H1 (cell line): ENCODE data around the gene CHD6. TPM values are rescaled to one million over a fixed set of nuclear protein-coding genes. Genes with fewer than 3 reads are reported as not detected.
A peak's percentile ranks its signal among the peaks of the same experiment; 100 is the strongest.

Experiments used
- BACH1 ChIP-seq: IDR thresholded peaks from 2 replicates; pipeline ENCODE4 v1.6.1; 2012; ENCODE audit warnings: low read length, improper control_type of control experiment
- CBX5 ChIP-seq: fragments of 300-800, 300-1000 bp; sonication (generic); IDR thresholded peaks from 2 replicates; pipeline ENCODE4 v1.7.1; 2016; ENCODE audit warnings: antibody characterized with exemption, low read length, low read depth
- CHD1 ChIP-seq: IDR thresholded peaks from 2 replicates; pipeline ENCODE4 v1.6.1; 2012; ENCODE audit warnings: low read depth, low read length, improper control_type of control experiment
- KDM1A ChIP-seq: fragments of 200-600, 300-600 bp; sonication (generic); IDR thresholded peaks from 2 replicates; pipeline ENCODE4 v1.7.1; 2016; ENCODE audit warnings: mild to moderate bottlenecking, low read length, borderline replicate concordance
- MAFK ChIP-seq: IDR thresholded peaks from 2 replicates; pipeline ENCODE4 v1.6.1; 2012; ENCODE audit warnings: low read depth, mild to moderate bottlenecking, improper control_type of control experiment, low read length
- PHF8 ChIP-seq: fragments of 200-600 bp; sonication (generic); conservative IDR thresholded peaks from 2 replicates; pipeline ENCODE4 v1.7.1; 2012; ENCODE audit warnings: low read depth, mild to moderate bottlenecking, inconsistent platforms, low read length, moderate library complexity
- POLR2A ChIP-seq, 2 experiments: IDR thresholded peaks; 1 replicate in 1 of 2; 2 replicates in 1 of 2; pipeline ENCODE4 v1.6.1; 2011; ENCODE audit warnings: low read depth in 2 of 2, low read length in 2 of 2, mild to moderate bottlenecking in 2 of 2; ENCODE audit errors: control extremely low read depth in 1 of 2
- POU5F1 ChIP-seq: IDR thresholded peaks from 2 replicates; pipeline ENCODE4 v1.6.1; 2011; ENCODE audit warnings: low read depth, mild to moderate bottlenecking, low read length, moderate library complexity
- RFX5 ChIP-seq: IDR thresholded peaks from 2 replicates; pipeline ENCODE4 v1.6.1; 2011; ENCODE audit warnings: low read depth, low read length, improper control_type of control experiment, borderline replicate concordance
- TBP ChIP-seq: IDR thresholded peaks from 2 replicates; pipeline ENCODE4 v1.6.1; 2011; ENCODE audit warnings: low read depth, low read length, improper control_type of control experiment
- TEAD4 ChIP-seq: IDR thresholded peaks from 2 replicates; pipeline ENCODE4 v1.6.1; 2012; ENCODE audit warnings: low read depth, low read length, inconsistent platforms, mixed read lengths
- polyA plus RNA-seq, 7 experiments: library from polyadenylated mRNA; depleted of rRNA in 3 of 7; stranded (reverse) in 5 of 7; unstranded in 2 of 7; fragments of >200 nt in 5 of 7; fragments of 200-250 nt in 2 of 7; gene quantifications; 1 replicate in 5 of 7; 2 replicates in 1 of 7; 4 replicates in 1 of 7; pipeline versions ENCODE4 v1.2.1 to v1.2.3, GENCODE V29; 2011 to 2013; ENCODE audit warnings: missing spikeins in 2 of 7, mixed read lengths in 2 of 7
- total RNA-seq: library from RNA; stranded (reverse); fragmentation: NEBNext Ultra II Directional; extraction: Animal tissue kit (Norgen Biotek cat#: 25700); gene quantifications from 2 replicates; pipeline ENCODE4 v1.2.1, GENCODE V29; 2021
- TF ChIP-seq, protein P1 (sequence below): IDR thresholded peaks from 2 replicates; pipeline ENCODE4 v1.6.1; 2012; ENCODE audit warnings: inconsistent platforms
- TF ChIP-seq, protein P2 (sequence below): IDR thresholded peaks from 2 replicates; pipeline ENCODE4 v1.6.1; 2012; ENCODE audit warnings: low read length, inconsistent platforms

CHD6 gene
- total and polyA plus RNA-seq, 2 of the 8 experiments (the other 6 are each of a cell fraction or from before 2014, with no cell fraction given), result 11.1 to 62.9 TPM

DNA sequence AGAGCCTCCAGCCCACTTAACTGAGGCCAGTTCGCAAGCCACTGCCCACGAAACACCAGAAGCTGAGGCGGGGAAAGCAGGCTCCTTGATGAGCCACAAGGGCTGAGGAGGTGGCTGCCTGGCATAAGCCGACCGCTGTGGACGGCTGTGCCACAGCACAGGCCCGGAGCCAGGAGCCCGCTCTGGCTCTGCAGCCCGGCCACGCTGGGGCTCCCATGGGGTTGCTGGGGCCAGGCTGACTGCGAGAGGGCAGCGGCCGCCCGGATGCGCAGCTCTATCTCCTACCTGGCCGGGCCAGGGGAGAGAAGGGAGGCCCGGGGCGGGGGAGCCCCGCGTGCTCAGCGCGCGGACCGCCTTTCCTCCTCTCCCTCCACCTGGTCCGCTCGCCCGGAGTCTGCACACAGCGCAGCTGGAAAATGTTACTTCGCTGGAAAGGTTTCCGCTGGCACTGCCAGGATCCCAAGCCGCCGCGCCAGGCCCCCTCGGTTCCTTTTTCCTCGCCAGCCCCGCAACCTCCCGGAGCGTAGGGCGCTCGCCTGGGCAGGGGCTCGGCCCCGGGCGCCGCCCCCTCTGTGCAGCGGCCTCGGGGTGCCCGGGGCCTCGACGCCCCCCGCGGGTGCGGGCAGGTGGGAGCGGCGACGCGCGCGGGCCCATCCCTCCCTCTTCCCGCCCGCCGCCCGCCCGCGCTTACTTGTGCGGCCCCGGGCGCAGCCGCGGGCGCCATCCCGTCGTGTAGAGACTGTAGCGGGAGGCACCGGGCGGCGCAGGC, 252.2 kb downstream of the CHD6 start (continued):
- TF ChIP-seq TEAD4 (no peak), PHF8 (no peak), CHD1 (no peak), CBX5 (no peak), RFX5 (no peak), POU5F1 (no peak), POLR2A (IDR thresholded peaks at IDR 0.05; ENCODE audit: control extremely low read depth in 1 of 2, low read depth in 2 of 2, low read length in 2 of 2) (no peak), MAFK (no peak), BACH1 (no peak), TBP (no peak), KDM1A (no peak)
- TF ChIP-seq, protein P1, sequence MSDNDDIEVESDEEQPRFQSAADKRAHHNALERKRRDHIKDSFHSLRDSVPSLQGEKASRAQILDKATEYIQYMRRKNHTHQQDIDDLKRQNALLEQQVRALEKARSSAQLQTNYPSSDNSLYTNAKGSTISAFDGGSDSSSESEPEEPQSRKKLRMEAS, result peak; percentile 24; the same call in 1 of the 2 replicates
- TF ChIP-seq, protein P2, sequence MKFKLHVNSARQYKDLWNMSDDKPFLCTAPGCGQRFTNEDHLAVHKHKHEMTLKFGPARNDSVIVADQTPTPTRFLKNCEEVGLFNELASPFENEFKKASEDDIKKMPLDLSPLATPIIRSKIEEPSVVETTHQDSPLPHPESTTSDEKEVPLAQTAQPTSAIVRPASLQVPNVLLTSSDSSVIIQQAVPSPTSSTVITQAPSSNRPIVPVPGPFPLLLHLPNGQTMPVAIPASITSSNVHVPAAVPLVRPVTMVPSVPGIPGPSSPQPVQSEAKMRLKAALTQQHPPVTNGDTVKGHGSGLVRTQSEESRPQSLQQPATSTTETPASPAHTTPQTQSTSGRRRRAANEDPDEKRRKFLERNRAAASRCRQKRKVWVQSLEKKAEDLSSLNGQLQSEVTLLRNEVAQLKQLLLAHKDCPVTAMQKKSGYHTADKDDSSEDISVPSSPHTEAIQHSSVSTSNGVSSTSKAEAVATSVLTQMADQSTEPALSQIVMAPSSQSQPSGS, result no peak
